Neuronal stem cell (in vitro differentiated cells): ENCODE results near the gene NXPH4.

ENCODE experiments used
- DNase-seq: peaks from one replicate; pipeline ENCODE4 v3.0.0-alpha.2; 2013; ENCODE audit warnings: low spot score
- H2AFZ ChIP-seq: one replicate; pipeline ENCODE4 v1.6.1; 2013; ENCODE audit warnings: mild to moderate bottlenecking, low read length, inconsistent platforms
- H2AK5ac ChIP-seq: 2 replicates; pipeline ENCODE4 v1.6.1; 2013; ENCODE audit warnings: low read depth, mild to moderate bottlenecking, inconsistent platforms, low read length, moderate library complexity, mixed read lengths
- H2BK120ac ChIP-seq: 2 replicates; pipeline ENCODE4 v1.6.1; 2013; ENCODE audit warnings: low read depth, mild to moderate bottlenecking, inconsistent platforms, low read length, moderate library complexity, mixed read lengths
- H2BK12ac ChIP-seq: one replicate; pipeline ENCODE4 v1.6.1; 2013; ENCODE audit warnings: low read length, inconsistent platforms
- H2BK15ac ChIP-seq: 2 replicates; pipeline ENCODE4 v1.6.1; 2013; ENCODE audit warnings: mild to moderate bottlenecking, low read length, inconsistent platforms, mixed read lengths
- H2BK5ac ChIP-seq: one replicate; pipeline ENCODE4 v1.6.1; 2013; ENCODE audit warnings: inconsistent platforms, mild to moderate bottlenecking, low read length, moderate library complexity
- H3K14ac ChIP-seq: one replicate; pipeline ENCODE4 v1.6.1; 2013; ENCODE audit warnings: low read length, inconsistent platforms
- H3K18ac ChIP-seq: 2 replicates; pipeline ENCODE4 v1.6.1; 2013; ENCODE audit warnings: low read length, inconsistent platforms
- H3K23ac ChIP-seq: 2 replicates; pipeline ENCODE4 v1.6.1; 2013; ENCODE audit warnings: low read depth, mild to moderate bottlenecking, mixed read lengths, low read length, inconsistent platforms; ENCODE audit not compliant: poor library complexity
- H3K27ac ChIP-seq: replicated peaks from 3 replicates; pipeline ENCODE4 v1.5.1; 2013; ENCODE audit warnings: low read length, inconsistent platforms
- H3K27me3 ChIP-seq, 3 experiments: 2 replicates each; pipeline ENCODE4 v1.6.1; 2013; ENCODE audit warnings: low read length in 3 of 3, mild to moderate bottlenecking in 2 of 3, inconsistent platforms in 1 of 3, low read depth in 1 of 3, mixed read lengths in 1 of 3, moderate library complexity in 1 of 3; ENCODE audit not compliant: control insufficient read depth in 3 of 3, insufficient read depth in 3 of 3
- H3K36me3 ChIP-seq, 2 donors: replicated peaks in 1 of 2; 2 replicates each; pipeline ENCODE4 v1.6.1; 2013; ENCODE audit warnings: low read length in 2 of 2; ENCODE audit not compliant: control insufficient read depth in 2 of 2, insufficient read depth in 2 of 2
- H3K4ac ChIP-seq: 2 replicates; pipeline ENCODE4 v1.6.1; 2013; ENCODE audit warnings: inconsistent platforms, mild to moderate bottlenecking, low read length, moderate library complexity
- H3K4me1 ChIP-seq, 2 donors: 1 replicate in 1 of 2; 2 replicates in 1 of 2; pipeline ENCODE4 v1.6.1; 2013; ENCODE audit warnings: low read length in 2 of 2, low read depth in 1 of 2; ENCODE audit not compliant: control insufficient read depth in 2 of 2, insufficient read depth in 1 of 2
- H3K4me2 ChIP-seq: one replicate; pipeline ENCODE4 v1.6.1; 2013; ENCODE audit warnings: mild to moderate bottlenecking, low read length, inconsistent platforms; ENCODE audit not compliant: insufficient read depth, poor library complexity, severe bottlenecking
- H3K4me3 ChIP-seq, 2 donors: 2 replicates each; pipeline ENCODE4 v1.5.1; 2013; ENCODE audit warnings: low read length in 2 of 2, mild to moderate bottlenecking in 2 of 2, inconsistent platforms in 1 of 2, moderate library complexity in 1 of 2
- H3K79me1 ChIP-seq: one replicate; pipeline ENCODE4 v1.6.1; 2013; ENCODE audit warnings: low read depth, mild to moderate bottlenecking, inconsistent platforms, low read length, moderate library complexity
- H3K9ac ChIP-seq: one replicate; pipeline ENCODE4 v1.6.1; 2013; ENCODE audit warnings: mild to moderate bottlenecking, low read depth, low read length, inconsistent platforms; ENCODE audit not compliant: poor library complexity
- H3K9me3 ChIP-seq, 2 donors: replicated peaks in 1 of 2; 2 replicates each; pipeline versions ENCODE3 to v1.6.1; 2013; ENCODE audit warnings: low read length in 2 of 2, mild to moderate bottlenecking in 2 of 2, inconsistent platforms in 1 of 2, low read depth in 1 of 2, mixed read lengths in 1 of 2, moderate library complexity in 1 of 2; ENCODE audit not compliant: control insufficient read depth in 2 of 2, insufficient read depth in 1 of 2
- H4K8ac ChIP-seq: one replicate; pipeline ENCODE4 v1.6.1; 2013; ENCODE audit warnings: low read depth, mild to moderate bottlenecking, inconsistent platforms, low read length, moderate library complexity
- H4K91ac ChIP-seq: one replicate; pipeline ENCODE4 v1.6.1; 2013; ENCODE audit warnings: low read length, low read depth, mild to moderate bottlenecking, inconsistent platforms; ENCODE audit not compliant: poor library complexity
- WGBS, 2 donors: extraction: QIAGEN DNeasy Blood & Tissue Kit; methylation state at CpG; one replicate each; pipeline ENCODE4 v1.1.7; 2013; ENCODE audit warnings: missing lambda C conversion rate in 2 of 2, mixed read lengths in 1 of 2; ENCODE audit not compliant: insufficient read length in 2 of 2, insufficient replicate concordance in 1 of 2; ENCODE audit errors: extremely low coverage in 2 of 2; 5-methylcytosine and 5-hydroxymethylcytosine counted together

Gene NXPH4

DNA sequence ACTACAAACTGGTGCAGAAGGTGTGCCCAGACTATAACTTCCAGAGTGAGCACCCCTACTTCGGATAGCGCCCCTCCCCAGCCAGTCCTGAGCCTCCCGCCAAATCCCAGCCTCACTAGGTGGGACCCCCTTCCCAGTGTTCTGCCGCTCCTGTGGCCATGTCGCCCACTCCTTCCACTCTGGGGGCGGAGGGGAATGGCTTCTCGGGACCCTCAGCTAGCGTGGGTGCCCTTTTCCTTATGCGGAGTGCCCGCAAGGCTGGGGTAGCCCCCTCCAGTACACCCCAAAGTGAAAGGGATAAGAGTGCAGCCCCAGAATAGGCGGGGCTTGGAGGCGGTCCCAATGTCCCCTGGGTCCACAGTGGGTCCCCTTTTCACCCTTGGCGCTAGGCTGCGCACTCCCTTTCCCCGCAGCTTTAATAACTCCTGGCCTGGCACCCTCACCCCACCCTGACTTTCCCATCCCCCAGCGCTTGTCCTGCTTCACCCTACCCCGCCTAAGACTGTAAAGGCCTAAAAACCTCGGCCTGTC is 9.2 kb downstream of the NXPH4 start:
- Histone ChIP-seq H3K27me3 (peaks cover 33 to 75% (median 68%) of the 10 kb centered on the region in 3 experiments), H3K14ac (no peak overlapping the region), H3K27ac (no peak overlapping the region), H3K79me1 (peaks cover 9% of the 10 kb centered on the region), H2BK12ac (peak overlapping the region; percentile 30), H3K23ac (peak overlapping the region; percentile 76), H2BK5ac (no peak overlapping the region), H2AK5ac (peak overlapping the region; percentile 92), H2AFZ (no peak overlapping the region), H3K4me2 (peak overlapping the region; percentile 82), H3K9me3 (peaks cover 0 to 4% of the 10 kb centered on the region in 2 donors), H3K4ac (no peak overlapping the region), H3K4me1 (peaks cover 23 to 30% of the 10 kb centered on the region in 2 donors), H4K91ac (no peak overlapping the region), H2BK15ac (peak overlapping the region; percentile 55), H2BK120ac (peak overlapping the region; percentile 37), H4K8ac (no peak overlapping the region), H3K4me3 (no peak overlapping the region), H3K18ac (peak overlapping the region; percentile 54), H3K9ac (no peak overlapping the region), H3K36me3 (peaks cover 0 to 3% of the 10 kb centered on the region in 2 donors)
- no peak for DNase-seq
- WGBS, 2 donors: no CpG with 5 or more reads among the region's 18 CpGs

DNA sequence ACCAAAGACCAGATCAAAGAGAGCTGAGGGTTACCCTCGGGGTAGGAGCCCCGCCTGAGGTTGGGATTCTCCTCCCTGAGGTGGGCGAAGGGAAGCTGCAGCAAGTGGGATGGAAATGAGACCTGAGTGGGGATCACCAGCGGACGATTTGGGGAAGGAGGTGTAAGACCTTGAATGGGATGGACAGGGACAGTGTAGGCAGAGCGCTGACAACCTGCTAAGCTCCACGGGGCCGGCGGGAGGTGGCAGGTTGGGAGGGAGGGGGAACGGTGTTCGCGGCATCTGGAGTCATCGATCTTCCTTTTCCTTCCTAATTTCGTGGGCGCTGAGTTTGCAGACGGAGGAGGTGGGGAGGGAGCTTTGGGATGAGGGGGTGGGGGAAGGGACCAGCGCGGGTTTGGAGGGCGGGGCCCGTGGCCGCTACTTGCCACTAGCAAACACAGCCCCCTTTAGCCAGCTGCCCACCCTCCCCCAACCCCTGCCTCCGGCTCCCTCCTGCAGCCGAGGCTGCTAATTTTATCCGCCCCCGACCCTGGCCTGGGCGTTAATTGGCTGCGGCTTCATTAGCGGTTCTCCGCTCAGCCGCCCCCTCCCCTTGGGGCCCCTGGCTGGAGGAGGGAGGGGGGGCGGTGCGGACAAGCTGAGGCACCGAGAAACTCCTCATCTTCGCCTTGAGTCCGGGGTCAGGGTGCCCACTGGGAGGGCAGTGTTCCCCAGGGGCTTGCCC is 10.2 kb downstream of the NXPH4 start:
- no CpG with 5 or more reads among the region's 35 CpGs for WGBS, 2 donors
- peaks cover 0 to 4% of the 10 kb centered on the region in 2 donors for H3K9me3 ChIP-seq
- H4K8ac ChIP-seq: no peak overlapping the region
- peak overlapping the region; percentile 25 for H2BK15ac ChIP-seq
- H3K23ac ChIP-seq: no peak overlapping the region
- H4K91ac ChIP-seq: no peak overlapping the region
- DNase-seq: no peak
- H3K9ac ChIP-seq: peak overlapping the region; percentile 38
- H2AK5ac ChIP-seq: peak overlapping the region; percentile 79
- no peak overlapping the region for H2BK5ac ChIP-seq
- H3K18ac ChIP-seq: peak overlapping the region; percentile 81
- peak overlapping the region; percentile 82 for H3K4me2 ChIP-seq
- H3K27ac ChIP-seq: no peak overlapping the region
- no peak overlapping the region for H2BK120ac ChIP-seq
- H3K4ac ChIP-seq: no peak overlapping the region
- no peak overlapping the region for H3K14ac ChIP-seq
- H2AFZ ChIP-seq: peak overlapping the region; percentile 78
- H3K36me3 ChIP-seq: peaks cover 7 to 13% of the 10 kb centered on the region in 2 donors
- H3K79me1 ChIP-seq: peaks cover 9% of the 10 kb centered on the region
- peaks cover 23 to 28% of the 10 kb centered on the region in 2 donors for H3K4me1 ChIP-seq
- H3K27me3 ChIP-seq: peaks cover 24 to 65% (median 58%) of the 10 kb centered on the region in 3 experiments
- peak overlapping the region; percentile 14 to 65 for H3K4me3 ChIP-seq
- no peak overlapping the region for H2BK12ac ChIP-seq

DNA sequence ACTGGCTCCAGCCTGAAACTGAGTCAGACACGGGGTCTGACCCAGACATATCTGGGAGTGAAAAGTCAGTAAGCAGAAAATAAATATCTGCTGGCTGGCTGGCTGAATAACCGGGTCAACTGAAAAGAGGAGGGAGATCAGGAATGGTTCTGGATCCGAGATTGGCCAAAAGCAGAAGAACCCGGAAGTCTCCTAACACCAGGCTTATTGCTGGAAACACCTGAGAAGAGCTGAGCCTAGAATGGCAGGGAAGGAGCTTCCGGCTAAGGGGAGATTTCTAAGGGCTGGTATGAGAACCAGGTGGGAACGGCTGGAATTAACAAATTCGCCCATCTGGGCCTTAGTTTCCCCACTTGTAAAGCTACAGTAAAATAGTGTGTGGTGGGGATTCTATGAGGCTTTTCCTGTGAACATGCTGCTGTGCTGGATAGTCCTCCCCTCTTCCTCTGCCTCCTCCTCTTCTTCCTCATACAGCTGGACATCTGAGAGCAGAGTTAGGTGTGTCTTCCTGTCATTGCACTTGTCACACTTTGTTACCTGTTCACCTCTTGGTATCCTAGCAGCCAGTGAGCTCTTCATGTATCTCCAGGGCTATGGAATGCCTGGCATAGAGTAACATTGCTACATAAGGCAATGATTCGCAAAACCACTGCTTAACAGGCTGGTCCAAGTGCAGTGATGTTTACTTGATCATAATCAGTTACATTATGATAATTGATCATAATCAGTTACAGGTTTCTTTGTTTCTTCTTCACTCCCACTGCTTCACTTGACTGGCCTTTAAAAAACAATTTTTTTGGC is 10.9 kb downstream of the NXPH4 start:
- H3K27ac ChIP-seq: no peak overlapping the region
- no peak overlapping the region for H2AK5ac ChIP-seq
- no peak overlapping the region for H2BK5ac ChIP-seq
- H2AFZ ChIP-seq: peak overlapping the region; percentile 78
- H3K36me3 ChIP-seq: peaks cover 14 to 21% of the 10 kb centered on the region in 2 donors
- WGBS, 2 donors: no CpG with 5 or more reads among the region's 8 CpGs
- H3K4me1 ChIP-seq: peaks cover 23 to 27% of the 10 kb centered on the region in 2 donors
- H3K23ac ChIP-seq: no peak overlapping the region
- peak overlapping the region; percentile 14 to 34 for H3K4me3 ChIP-seq
- H3K4ac ChIP-seq: no peak overlapping the region
- H3K27me3 ChIP-seq: peaks cover 21 to 57% (median 51%) of the 10 kb centered on the region in 3 experiments
- H2BK120ac ChIP-seq: no peak overlapping the region
- peak overlapping the region; percentile 82 for H3K4me2 ChIP-seq
- no peak overlapping the region for H4K8ac ChIP-seq
- H2BK15ac ChIP-seq: no peak overlapping the region
- no peak overlapping the region for H4K91ac ChIP-seq
- no peak overlapping the region for H2BK12ac ChIP-seq
- no peak for DNase-seq
- no peak overlapping the region for H3K9ac ChIP-seq
- peaks cover 9% of the 10 kb centered on the region for H3K79me1 ChIP-seq
- no peak overlapping the region for H3K14ac ChIP-seq
- H3K18ac ChIP-seq: peak overlapping the region; percentile 21
- peaks cover 0 to 4% of the 10 kb centered on the region in 2 donors for H3K9me3 ChIP-seq
